Measurements from ENCODE around the gene FIS1.
"Not testable (repeated sequence)": the region's sequence is repeated elsewhere in the genome, so short reads cannot be mapped to it uniquely, and the experiment has no call there.

Gene FIS1

DNA sequence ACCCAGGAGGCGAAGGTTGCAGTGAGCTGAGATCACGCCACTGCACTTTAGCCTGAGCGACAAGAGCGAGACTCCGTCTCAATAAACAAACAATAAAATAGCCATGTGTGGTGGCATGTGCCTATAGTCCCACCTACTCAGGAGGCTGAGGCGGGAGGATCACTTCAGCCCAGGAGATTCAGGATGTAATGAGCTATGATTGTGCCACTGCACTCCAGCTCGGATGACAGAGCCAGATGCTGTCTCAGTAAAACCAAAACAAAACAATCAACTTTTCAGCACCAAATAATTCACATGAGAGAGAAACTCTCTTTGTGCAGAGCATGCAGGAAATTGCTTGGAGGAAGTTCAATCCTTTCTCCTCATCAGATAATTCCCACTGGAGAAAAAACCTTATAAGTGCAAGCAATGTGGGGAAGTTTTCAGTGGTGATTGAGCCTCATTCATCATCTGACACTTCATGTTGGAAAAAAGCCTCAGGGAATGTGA, 13.4 kb upstream of the FIS1 start:
- DNase-seq (ENCODE audit: extremely low read depth in 1 of 2, low read depth in 1 of 2): no peak

DNA sequence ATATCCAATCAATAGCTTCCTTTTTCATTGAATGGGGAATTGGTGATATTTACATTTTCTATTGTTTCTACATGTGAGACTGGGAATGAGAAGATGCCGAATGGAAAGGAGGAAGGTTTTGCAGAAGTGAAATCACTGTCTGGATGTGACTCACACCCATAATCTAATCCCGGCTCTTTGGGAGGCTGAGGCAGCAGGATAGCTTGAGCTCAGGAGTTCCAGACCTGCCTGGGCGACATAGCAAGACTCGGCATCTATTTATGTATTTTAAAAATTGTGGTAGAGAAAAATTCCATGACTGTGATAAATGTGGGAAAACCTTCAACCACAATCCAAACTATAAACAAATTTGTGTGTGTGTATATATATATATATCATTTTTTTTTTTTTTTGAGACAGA, 10.9 kb upstream of the FIS1 start:
- no peak for DNase-seq (ENCODE audit: extremely low read depth in 1 of 2, low read depth in 1 of 2)

DNA sequence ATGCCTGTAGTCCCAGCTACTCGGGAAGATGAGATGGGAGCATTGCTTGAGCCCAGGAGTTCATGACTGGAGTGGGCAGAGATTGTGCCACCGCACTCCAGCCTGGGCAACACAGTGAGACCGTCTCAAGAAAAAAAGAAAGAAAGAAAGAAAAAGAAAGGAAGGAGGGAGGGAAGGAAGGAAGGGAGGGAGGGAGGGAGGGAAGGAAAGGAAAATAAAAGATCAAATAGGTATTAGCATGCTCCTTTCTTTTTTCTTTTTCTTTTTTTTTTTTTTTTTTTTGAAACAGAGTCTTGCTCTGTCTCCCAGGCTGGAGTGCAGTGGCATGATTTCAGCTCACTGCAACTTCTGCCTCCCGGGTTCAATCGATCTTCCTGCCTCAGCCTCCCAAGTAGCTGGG, 8.3 kb upstream of the FIS1 start:
- not testable (repeated sequence) for DNase-seq (ENCODE audit: extremely low read depth in 1 of 2, low read depth in 1 of 2)

- peak; percentile 96 to 99 for DNase-seq (ENCODE audit: extremely low read depth in 1 of 2, low read depth in 1 of 2)
These were observed 7.2 kb upstream of the FIS1 start for GRCh38 chr7:101251871-101252659.

- no peak for DNase-seq (ENCODE audit: extremely low read depth in 1 of 2, low read depth in 1 of 2)
These were observed 5.4 kb upstream of the FIS1 start for GRCh38 chr7:101250324-101250723.

DNA sequence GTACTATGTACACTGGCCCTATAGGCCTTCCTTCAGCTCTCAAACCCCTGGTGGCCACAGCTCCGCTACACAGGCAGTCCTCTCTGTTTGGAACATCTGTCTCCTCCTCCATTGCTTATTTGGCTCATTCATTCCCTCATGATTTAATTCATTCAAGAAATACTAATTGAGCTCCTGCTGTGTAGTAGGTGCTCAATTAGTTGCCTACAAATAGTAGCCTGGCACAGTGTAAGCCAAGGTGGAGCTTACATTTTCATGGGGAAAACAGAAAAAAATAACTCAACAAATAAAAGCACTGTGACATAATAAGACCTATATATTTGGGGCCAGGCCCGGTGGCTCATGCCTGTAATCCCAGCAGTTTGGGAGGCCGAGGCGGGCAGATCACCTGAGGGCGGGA, 3.4 kb upstream of the FIS1 start:
- no peak for DNase-seq (ENCODE audit: extremely low read depth in 1 of 2, low read depth in 1 of 2)

- no peak for DNase-seq (ENCODE audit: extremely low read depth in 1 of 2, low read depth in 1 of 2)
These were observed 327 bp upstream of the FIS1 start for GRCh38 chr7:101245147-101245668.

GRCh38 chr7:101243646-101244374, 1.1 kb downstream of the FIS1 start:
- no peak for DNase-seq (ENCODE audit: extremely low read depth in 1 of 2, low read depth in 1 of 2)

- DNase-seq (ENCODE audit: extremely low read depth in 1 of 2, low read depth in 1 of 2): no peak
These were observed 3.2 kb downstream of the FIS1 start for GRCh38 chr7:101241443-101242349.

DNA sequence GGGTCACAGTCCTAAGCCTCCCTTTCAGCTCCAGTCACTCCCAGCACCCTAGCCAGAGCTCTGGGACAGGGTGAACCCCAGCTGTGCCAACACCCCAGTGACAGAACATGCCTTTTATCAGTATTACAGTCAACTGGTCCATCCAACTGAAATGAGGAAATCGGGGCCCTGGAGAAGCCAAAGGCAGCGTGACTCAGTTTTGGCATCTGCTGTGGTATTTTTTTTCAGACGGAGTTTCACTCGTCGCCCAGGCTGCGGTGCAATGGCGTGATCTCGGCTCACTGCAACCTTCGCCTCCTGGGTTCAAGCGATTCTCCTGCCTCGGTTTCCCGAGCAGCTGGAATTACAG, 3.9 kb downstream of the FIS1 start:
- no peak for DNase-seq (ENCODE audit: extremely low read depth in 1 of 2, low read depth in 1 of 2)

- no peak for DNase-seq (ENCODE audit: extremely low read depth in 1 of 2, low read depth in 1 of 2)
These were observed 4.5 kb downstream of the FIS1 start for GRCh38 chr7:101240226-101241014.

DNA sequence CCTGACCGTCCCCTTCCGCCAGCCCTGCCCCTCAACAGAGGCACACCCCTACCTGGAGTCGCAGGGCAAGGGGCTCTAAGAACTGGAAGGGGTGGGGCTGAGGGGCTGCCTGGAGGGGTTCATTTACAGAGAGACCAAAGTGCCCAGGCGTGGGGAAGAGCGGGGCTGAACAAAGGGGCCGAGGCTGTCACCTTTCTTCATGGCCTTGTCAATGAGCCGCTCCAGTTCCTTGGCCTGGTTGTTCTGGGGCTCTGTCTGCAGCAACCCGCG, 5.0 kb downstream of the FIS1 start:
- no peak for DNase-seq (ENCODE audit: extremely low read depth in 1 of 2, low read depth in 1 of 2)

GRCh38 chr7:101239191-101239950, 5.5 kb downstream of the FIS1 start:
- no peak for DNase-seq (ENCODE audit: extremely low read depth in 1 of 2, low read depth in 1 of 2)

GRCh38 chr7:101238226-101239182, 6.4 kb downstream of the FIS1 start:
- no peak for DNase-seq (ENCODE audit: extremely low read depth in 1 of 2, low read depth in 1 of 2)

GRCh38 chr7:101237206-101238067, 7.4 kb downstream of the FIS1 start, which contains the start of gene CLDN15:
Gene CLDN15 (minus strand): TSS chr7:101237802. CDS start chr7:101237581, 221 bp downstream.
- DNase-seq (ENCODE audit: extremely low read depth in 1 of 2, low read depth in 1 of 2): no peak

GRCh38 chr7:101236292-101236835, 8.5 kb downstream of the FIS1 start:
- no peak for DNase-seq (ENCODE audit: extremely low read depth in 1 of 2, low read depth in 1 of 2)

DNA sequence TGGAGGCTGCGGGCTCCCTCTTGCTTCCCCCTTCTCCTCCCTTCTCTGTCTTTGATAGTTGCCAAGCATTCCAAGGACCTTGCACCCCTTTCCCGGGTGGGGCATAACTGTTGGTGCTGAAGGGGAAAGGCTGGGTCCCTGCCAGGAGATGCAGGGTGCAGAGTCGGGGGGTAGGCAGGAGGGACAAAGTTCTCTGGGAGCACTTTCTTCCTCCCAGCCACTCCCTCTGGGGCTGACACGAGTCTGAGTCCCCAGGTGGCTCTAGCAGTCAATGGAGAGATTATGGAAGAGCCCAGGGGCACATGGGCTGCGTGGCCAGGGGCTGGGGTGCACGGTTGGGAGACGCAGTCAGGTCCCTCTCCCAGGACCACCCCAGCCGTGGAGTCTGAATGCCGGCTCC, 9.4 kb downstream of the FIS1 start:
- DNase-seq (ENCODE audit: extremely low read depth in 1 of 2, low read depth in 1 of 2): no peak

Data from stimulated activated CD8-positive, alpha-beta memory T cell treated with anti-CD3 and anti-CD28 coated beads, Interleukin-7, amount 100 ng/mL, for 48 hours (primary cell).